Prostate gland (tissue), 2 donors: ENCODE measurements around the gene CRYM. TPM values are rescaled to one million over a fixed set of nuclear protein-coding genes. Genes with fewer than 3 reads are reported as not detected.
A peak's percentile ranks its signal among the peaks of the same experiment; 100 is the strongest.

Source experiments
- DNase-seq: peaks from one replicate; pipeline ENCODE4 v3.0.0-alpha.2; 2019; ENCODE audit warnings: low spot score
- H3K27ac ChIP-seq, 2 donors: fragments of 200-600 bp; sonication (generic); 2 replicates each; pipeline ENCODE4 v1.5.1; 2017 to 2019
- H3K27me3 ChIP-seq: fragments of 200-600 bp; sonication (generic); replicated peaks from 2 replicates; pipeline ENCODE4 v1.5.1; 2019; ENCODE audit not compliant: insufficient read depth
- H3K36me3 ChIP-seq, 2 donors: fragments of 200-600 bp; sonication (generic); 1 replicate in 1 of 2; 2 replicates in 1 of 2; pipeline versions ENCODE4 v1.5.1 to v1.8.1; 2017 to 2019
- H3K4me1 ChIP-seq: fragments of 200-600 bp; sonication (generic); replicated peaks from 2 replicates; pipeline ENCODE4 v1.5.1; 2019
- H3K4me3 ChIP-seq, 2 donors: fragments of 200-600 bp; sonication (generic); 2 replicates each; pipeline ENCODE4 v1.5.1; 2017 to 2019
- H3K9me3 ChIP-seq: fragments of 200-600 bp; sonication (generic); 2 replicates; pipeline ENCODE4 v1.5.1; 2017
- CTCF ChIP-seq, 4 experiments: fragments of 200-600 bp in 2 of 4; fragments of 450-650 bp in 2 of 4; sonication (generic) in 2 of 4; IDR thresholded peaks; 1 replicate in 3 of 4; 2 replicates in 1 of 4; pipeline ENCODE4 v1.5.1; 2016 to 2019; ENCODE audit warnings: antibody characterized with exemption in 4 of 4, mild to moderate bottlenecking in 2 of 4, moderate library complexity in 2 of 4
- POLR2A ChIP-seq: fragments of 450-650 bp; IDR thresholded peaks from one replicate; pipeline ENCODE4 v1.6.1; 2016; ENCODE audit warnings: antibody characterized with exemption, mild to moderate bottlenecking
- POLR2AphosphoS5 ChIP-seq: sonication (generic); formaldehyde crosslinking; IDR thresholded peaks from one replicate; pipeline ENCODE4 v1.6.1; 2017; ENCODE audit warnings: antibody characterized with exemption
- WGBS: methylation state at CpG from one replicate; pipeline ENCODE4 v1.1.5; 2018; 5-methylcytosine and 5-hydroxymethylcytosine counted together
- intact Hi-C: fragments of 100-400 bp; cut with DNase I; formaldehyde crosslinking; loops from one replicate; pipeline ENCODE4 v1.14.2; 2022
- total RNA-seq, 2 donors: library from RNA; depleted of rRNA; stranded (reverse); fragments of >200 nt; gene quantifications; one replicate each; pipeline ENCODE4 v1.1.0, GENCODE V29; 2016

Gene CRYM
- total RNA-seq, 2 donors from 2014 or later = 44.3 to 59.5 TPM

- DNase-seq = no peak
- H3K27me3 ChIP-seq = no peaks in the 10 kb centered on the region
- no peaks in the 10 kb centered on the region for H3K4me1 ChIP-seq
- no peak overlapping the region for H3K4me3 ChIP-seq
- 76% methylated on average over 2 of the region's 2 CpGs for WGBS
- TF ChIP-seq POLR2AphosphoS5 (no peak), POLR2A (no peak), CTCF (IDR thresholded peaks at IDR 0.05) (no peak)
- intact Hi-C loops = loop anchor here (5.0 kb wide), 1 partner anchor 92 kb away; no protein-coding TSS in a partner anchor
- no peaks in the 10 kb centered on the region for H3K9me3 ChIP-seq
- no peak overlapping the region for H3K27ac ChIP-seq
- H3K36me3 ChIP-seq = no peaks in the 10 kb centered on the region
Measured at GRCh38 chr16:21279501-21279900, 1.4 kb upstream of the CRYM start.

GRCh38 chr16:21277045-21277926, 804 bp downstream of the CRYM start:
- DNase-seq = no peak
- intact Hi-C loops = loop anchor here (5.0 kb wide), 1 partner anchor 90 kb away; no protein-coding TSS in a partner anchor
- Histone ChIP-seq H3K27ac (peak overlapping the region in 1 of 2 donors; percentile 52), H3K27me3 (no peaks in the 10 kb centered on the region), H3K9me3 (no peaks in the 10 kb centered on the region), H3K36me3 (no peaks in the 10 kb centered on the region), H3K4me1 (no peaks in the 10 kb centered on the region), H3K4me3 (peak overlapping the region; percentile 36 to 45)
- 65% methylated on average over 17 of the region's 17 CpGs for WGBS
- TF ChIP-seq POLR2AphosphoS5 (no peak), POLR2A (no peak), CTCF (IDR thresholded peaks at IDR 0.05) (no peak)

GRCh38 chr16:21276090-21276489, 2.0 kb downstream of the CRYM start:
- Histone ChIP-seq H3K4me1 (no peaks in the 10 kb centered on the region), H3K27ac (no peak overlapping the region), H3K4me3 (no peak overlapping the region), H3K9me3 (no peaks in the 10 kb centered on the region), H3K27me3 (no peaks in the 10 kb centered on the region), H3K36me3 (no peaks in the 10 kb centered on the region)
- TF ChIP-seq POLR2A (no peak), POLR2AphosphoS5 (no peak), CTCF (IDR thresholded peaks at IDR 0.05) (no peak)
- intact Hi-C loops = loop anchor here (5.0 kb wide), 1 partner anchor 89 kb away; no protein-coding TSS in a partner anchor
- no peak for DNase-seq
- WGBS = 81% methylated on average over 9 of the region's 9 CpGs

DNA sequence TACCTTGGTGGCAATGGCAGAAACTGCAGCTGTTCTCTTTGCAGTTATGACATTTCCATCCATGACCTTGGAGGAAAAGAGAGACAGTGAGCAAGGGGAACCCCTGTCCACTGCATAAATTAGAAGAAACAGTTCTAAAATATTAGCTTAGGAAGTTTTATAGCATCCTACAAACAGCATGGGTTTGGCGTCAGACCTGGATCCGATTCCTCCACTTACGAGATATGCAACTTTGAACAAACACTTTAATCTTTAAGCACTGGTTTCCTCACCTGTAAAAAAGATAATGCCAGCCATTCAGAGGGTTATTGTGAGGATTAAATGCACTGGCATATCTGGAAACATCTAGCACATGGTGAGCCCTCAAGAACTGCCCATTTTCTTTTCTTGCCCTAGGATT, 2.6 kb downstream of the CRYM start:
- no peaks in the 10 kb centered on the region for H3K4me1 ChIP-seq
- no peaks in the 10 kb centered on the region for H3K9me3 ChIP-seq
- no peak overlapping the region for H3K4me3 ChIP-seq
- H3K27me3 ChIP-seq = no peaks in the 10 kb centered on the region
- no peak overlapping the region for H3K27ac ChIP-seq
- TF ChIP-seq POLR2A (no peak), POLR2AphosphoS5 (peak; percentile 70), CTCF (IDR thresholded peaks at IDR 0.05) (no peak)
- peak; percentile 34 for DNase-seq
- 31% methylated on average over 3 of the region's 3 CpGs for WGBS
- H3K36me3 ChIP-seq = no peaks in the 10 kb centered on the region
- intact Hi-C loops = loop anchor here (5.0 kb wide), 1 partner anchor 88 kb away; no protein-coding TSS in a partner anchor
